Natural killer cell treated with Interleukin-12 subunit alpha and Interleukin-12 subunit beta and Interleukin-15 and Interleukin-18, amount 100 ng/mL, for 72 hours (primary cell): ENCODE measurements around the gene BLMH. TPM values are rescaled to one million over a fixed set of nuclear protein-coding genes. Genes with fewer than 3 reads are reported as not detected.
"Not testable (repeated sequence)": the region's sequence is repeated elsewhere in the genome, so short reads cannot be mapped to it uniquely, and the experiment has no call there.

Source experiments
- ATAC-seq, 2 donors: fragments of 150-1000 bp; cut with Tn5 transposase in 1 of 2; sonication (Bioruptor Pico), chemical (Tn5 transposase) in 1 of 2; 2 replicates each; pipeline ENCODE4 v1.10.0; 2021
- DNase-seq: peaks from one replicate; pipeline ENCODE4 v3.0.0; 2022; ENCODE audit warnings: low spot score
- H3K27ac Mint-ChIP-seq, 2 donors: 1 replicate in 1 of 2; 2 replicates in 1 of 2; pipeline ENCODE4 v1.8.0; 2022; ENCODE audit warnings: mixed read lengths in 2 of 2, mild to moderate bottlenecking in 1 of 2, moderate library complexity in 1 of 2
- H3K27me3 Mint-ChIP-seq, 2 donors: 1 replicate in 1 of 2; 2 replicates in 1 of 2; pipeline ENCODE4 v1.8.0; 2022; ENCODE audit warnings: mixed read lengths in 2 of 2
- H3K36me3 Mint-ChIP-seq: one replicate; pipeline ENCODE4 v1.8.0; 2022; ENCODE audit warnings: mixed read lengths
- H3K4me1 Mint-ChIP-seq, 2 donors: 1 replicate in 1 of 2; 2 replicates in 1 of 2; pipeline ENCODE4 v1.8.0; 2022; ENCODE audit warnings: low read depth in 2 of 2, mixed read lengths in 2 of 2, mild to moderate bottlenecking in 1 of 2
- H3K4me3 Mint-ChIP-seq: one replicate; pipeline ENCODE4 v1.8.0; 2022; ENCODE audit warnings: mixed read lengths
- H3K9me3 Mint-ChIP-seq: 2 replicates; pipeline ENCODE4 v1.8.0; 2022; ENCODE audit warnings: mixed read lengths
- total RNA-seq, 2 donors: library from RNA; stranded (reverse); gene quantifications; one replicate each; pipeline ENCODE4 v1.2.3, GENCODE V29; 2022

The BLMH gene
- total RNA-seq, 2 donors from 2014 or later = 52.5 to 97.5 TPM

GRCh38 chr17:30209930-30210329 is 81.8 kb downstream of the BLMH start:
- Mint-ChIP-seq H3K27me3 (peaks cover 0 to 9% of the 10 kb centered on the region in 2 donors), H3K36me3 (no peaks in the 10 kb centered on the region), H3K9me3 (no peaks in the 10 kb centered on the region), H3K27ac (peak overlapping the region in 1 of 2 donors; percentile 35), H3K4me3 (no peak overlapping the region), H3K4me1 (peaks cover 18 to 36% of the 10 kb centered on the region in 2 donors)
- ATAC-seq (no peak), DNase-seq (no peak)

GRCh38 chr17:30208214-30208613 is 83.5 kb downstream of the BLMH start:
- Mint-ChIP-seq H3K4me1 (peaks cover 18 to 33% of the 10 kb centered on the region in 2 donors), H3K27me3 (peaks cover 0 to 9% of the 10 kb centered on the region in 2 donors), H3K4me3 (no peak overlapping the region), H3K9me3 (no peaks in the 10 kb centered on the region), H3K27ac (no peak overlapping the region), H3K36me3 (no peaks in the 10 kb centered on the region)
- no peak for ATAC-seq
- no peak for DNase-seq

DNA sequence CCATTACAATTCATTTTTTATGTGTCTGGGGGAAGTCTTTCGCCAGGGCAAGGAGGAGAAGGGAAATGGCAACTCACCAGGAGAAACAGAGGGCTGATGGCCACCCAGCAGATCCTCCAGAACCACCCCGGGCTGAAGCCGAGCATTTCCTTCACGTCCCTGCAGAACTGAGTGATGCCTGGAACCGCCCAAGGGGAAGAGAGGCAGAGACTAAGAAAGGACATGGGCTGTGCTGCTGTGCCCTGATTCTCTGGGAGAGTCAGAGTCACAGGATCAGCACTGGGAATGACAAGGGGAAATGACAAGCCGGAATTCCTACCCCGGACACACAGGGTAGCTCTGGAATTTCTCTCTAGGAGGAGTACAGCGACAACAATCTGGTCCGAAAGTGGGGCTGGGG is 84.1 kb downstream of the BLMH start:
- ATAC-seq (no peak), DNase-seq (no peak)
- peaks cover 18 to 29% of the 10 kb centered on the region in 2 donors for H3K4me1 Mint-ChIP-seq
- no peak overlapping the region for H3K27ac Mint-ChIP-seq
- no peaks in the 10 kb centered on the region for H3K36me3 Mint-ChIP-seq
- no peak overlapping the region for H3K4me3 Mint-ChIP-seq
- peaks cover 0 to 12% of the 10 kb centered on the region in 2 donors for H3K27me3 Mint-ChIP-seq
- no peaks in the 10 kb centered on the region for H3K9me3 Mint-ChIP-seq

GRCh38 chr17:30203471-30203981 is 88.2 kb downstream of the BLMH start:
- ATAC-seq = no peak
- Mint-ChIP-seq H3K27ac (no peak overlapping the region), H3K9me3 (no peaks in the 10 kb centered on the region), H3K27me3 (peaks cover 0 to 12% of the 10 kb centered on the region in 2 donors), H3K4me1 (peaks cover 0 to 8% of the 10 kb centered on the region in 2 donors), H3K36me3 (no peaks in the 10 kb centered on the region), H3K4me3 (no peak overlapping the region)
- DNase-seq = no peak

GRCh38 chr17:30200656-30201055 is 91.1 kb downstream of the BLMH start:
- H3K4me3 Mint-ChIP-seq, H3K9me3 Mint-ChIP-seq, DNase-seq, H3K4me1 Mint-ChIP-seq, H3K36me3 Mint-ChIP-seq, ATAC-seq, H3K27ac Mint-ChIP-seq, H3K27me3 Mint-ChIP-seq: not testable (repeated sequence)

DNA sequence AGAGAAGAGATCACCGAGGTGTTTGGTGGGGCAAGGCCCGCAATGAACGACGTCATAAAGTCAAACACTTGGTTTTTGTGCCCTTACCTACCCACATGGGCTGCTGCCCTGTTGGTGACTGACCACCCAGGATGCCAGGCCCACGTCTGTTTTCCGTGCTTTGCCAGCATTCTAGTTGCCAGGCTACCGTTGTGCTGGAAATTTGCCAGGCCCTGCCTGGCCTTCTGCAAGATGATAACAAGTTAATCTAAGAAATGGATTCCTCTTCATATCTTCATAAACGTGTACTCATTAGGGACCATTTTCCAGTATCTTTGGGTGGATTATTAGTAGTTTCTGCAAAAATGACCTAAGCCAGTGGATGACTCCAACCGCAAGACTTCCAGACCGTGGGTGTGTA is 91.6 kb downstream of the BLMH start:
- Mint-ChIP-seq H3K9me3 (no peaks in the 10 kb centered on the region), H3K4me1 (no peaks in the 10 kb centered on the region), H3K36me3 (no peaks in the 10 kb centered on the region), H3K4me3 (no peak overlapping the region), H3K27me3 (peaks cover 3 to 5% of the 10 kb centered on the region in 2 donors), H3K27ac (no peak overlapping the region)
- ATAC-seq = no peak
- no peak for DNase-seq

- Mint-ChIP-seq H3K36me3 (no peaks in the 10 kb centered on the region), H3K27ac (no peak overlapping the region), H3K9me3 (no peaks in the 10 kb centered on the region), H3K27me3 (peaks cover 5% of the 10 kb centered on the region in 2 donors), H3K4me3 (no peak overlapping the region), H3K4me1 (no peaks in the 10 kb centered on the region)
- DNase-seq = no peak
- no peak for ATAC-seq
Observed at GRCh38 chr17:30199600-30199999, 92.1 kb downstream of the BLMH start.

Other genes with a start within 250 kb of the BLMH start
- gene NSRP1, start 175.1 kb downstream of the BLMH start, total RNA-seq = 10 to 100 TPM; 35.7 to 59.8 TPM
- gene SLC6A4, start 56.2 kb downstream of the BLMH start, total RNA-seq = under 1 TPM in 1 of 2 donors, not detected in 1; 0.12 TPM
- not detected for gene TMIGD1, start 42.1 kb upstream of the BLMH start, total RNA-seq
- 10 to 100 TPM; 69.7 to 97.7 TPM for gene CPD, start 87.0 kb upstream of the BLMH start, total RNA-seq
- 10 to 100 TPM; 59.2 to 62.0 TPM for gene GOSR1, start 185.5 kb upstream of the BLMH start, total RNA-seq